ENCODE data around the gene PRRC2A. TPM values are rescaled to one million over a fixed set of nuclear protein-coding genes. Genes with fewer than 3 reads are reported as not detected.

Gene PRRC2A
- total RNA-seq, 1 experiment from 2014 or later, result 318 TPM

GRCh38 chr6:31645325-31645724 lies 24.8 kb downstream of the PRRC2A start:
- Histone ChIP-seq H3K4me1 (ENCODE audit: control insufficient read depth, insufficient read depth, low read length) (no peaks in the 10 kb centered on the region), H3K27me3 (ENCODE audit: control insufficient read depth, insufficient read depth, low read length) (no peaks in the 10 kb centered on the region), H3K9me3 (ENCODE audit: control insufficient read depth, insufficient read depth, low read depth, low read length) (no peaks in the 10 kb centered on the region), H3K27ac (ENCODE audit: low read length) (no peak overlapping the region), H3K4me3 (ENCODE audit: low read depth in 2 of 2, low read length in 2 of 2) (no peak overlapping the region), H3K36me3 (ENCODE audit: control insufficient read depth, insufficient read depth, low read length) (peaks cover 33% of the 10 kb centered on the region)
- ATAC-seq (no peak), DNase-seq (ENCODE audit: low read depth, low spot score) (no peak)
- ChIA-PET POLR2A (no interaction called here), CTCF (no interaction called here)
- intact Hi-C loops (cut with micrococcal nuclease; ENCODE audit: unreplicated experiment), result no loop called here
- TF ChIP-seq SIN3A (IDR thresholded peaks at IDR 0.05; ENCODE audit: borderline replicate concordance, insufficient read depth, low read depth, low read length) (no peak), POLR2AphosphoS5 (IDR thresholded peaks at IDR 0.05; ENCODE audit: low read depth, low read length) (no peak)
- BruUV-seq (replicated peaks), result no TSS peak
- in situ Hi-C loops (cut with HindIII; ENCODE audit: low pct_unique_long_range_greater_than_20kb, low sequenced_read_pairs), result no loop called here

DNA sequence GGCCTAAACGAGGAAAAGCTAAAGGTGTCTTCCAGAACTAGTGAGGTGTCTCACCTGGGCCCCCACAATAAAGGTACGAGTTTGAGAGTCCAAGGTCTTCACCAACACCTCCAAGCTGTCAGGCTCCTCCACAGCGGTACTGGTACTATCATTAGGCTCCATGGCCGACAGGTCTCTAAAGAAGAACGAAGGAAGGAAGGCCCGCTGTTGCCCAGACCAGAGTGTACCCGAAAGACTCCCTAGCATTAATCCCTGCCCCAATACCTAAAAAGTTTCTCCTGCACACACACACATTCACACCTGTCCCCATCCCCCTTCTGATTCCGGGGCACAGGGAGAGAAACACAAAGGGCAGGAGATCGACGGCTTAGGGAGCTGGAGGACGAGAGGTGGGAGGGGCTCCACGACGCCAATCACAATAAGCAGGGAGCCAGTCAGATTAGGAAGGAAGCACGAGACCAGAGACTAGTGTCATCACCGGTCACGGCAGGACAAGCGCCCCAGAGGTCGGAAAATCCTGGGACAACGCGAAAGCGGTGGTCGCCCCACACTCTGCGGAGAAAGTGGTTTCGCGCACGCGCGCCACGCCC lies 31.2 kb downstream of the PRRC2A start:
- Histone ChIP-seq H3K4me1 (ENCODE audit: control insufficient read depth, insufficient read depth, low read length) (peaks cover 13% of the 10 kb centered on the region), H3K27ac (ENCODE audit: low read length) (peak overlapping the region; percentile 99), H3K9me3 (ENCODE audit: control insufficient read depth, insufficient read depth, low read depth, low read length) (no peaks in the 10 kb centered on the region), H3K4me3 (ENCODE audit: low read depth in 2 of 2, low read length in 2 of 2) (peak overlapping the region; percentile 77 to 83), H3K27me3 (ENCODE audit: control insufficient read depth, insufficient read depth, low read length) (no peaks in the 10 kb centered on the region), H3K36me3 (ENCODE audit: control insufficient read depth, insufficient read depth, low read length) (peaks cover 17% of the 10 kb centered on the region)
- in situ Hi-C loops (cut with HindIII; ENCODE audit: low pct_unique_long_range_greater_than_20kb, low sequenced_read_pairs) (no loop called here), intact Hi-C loops (cut with micrococcal nuclease; ENCODE audit: unreplicated experiment) (no loop called here)
- ChIA-PET CTCF (no interaction called here), POLR2A (interaction anchor here (0.6 to 2.1 kb wide), 6 partner anchors 10 to 169 kb away, joined by 3 to 10 read pairs (median 3); partner anchors contain the start of gene C6orf47)
- TF ChIP-seq TCF7L2 (IDR thresholded peaks at IDR 0.05; ENCODE audit: low read depth, low read length), result no peak
- TF ChIP-seq, protein P1, sequence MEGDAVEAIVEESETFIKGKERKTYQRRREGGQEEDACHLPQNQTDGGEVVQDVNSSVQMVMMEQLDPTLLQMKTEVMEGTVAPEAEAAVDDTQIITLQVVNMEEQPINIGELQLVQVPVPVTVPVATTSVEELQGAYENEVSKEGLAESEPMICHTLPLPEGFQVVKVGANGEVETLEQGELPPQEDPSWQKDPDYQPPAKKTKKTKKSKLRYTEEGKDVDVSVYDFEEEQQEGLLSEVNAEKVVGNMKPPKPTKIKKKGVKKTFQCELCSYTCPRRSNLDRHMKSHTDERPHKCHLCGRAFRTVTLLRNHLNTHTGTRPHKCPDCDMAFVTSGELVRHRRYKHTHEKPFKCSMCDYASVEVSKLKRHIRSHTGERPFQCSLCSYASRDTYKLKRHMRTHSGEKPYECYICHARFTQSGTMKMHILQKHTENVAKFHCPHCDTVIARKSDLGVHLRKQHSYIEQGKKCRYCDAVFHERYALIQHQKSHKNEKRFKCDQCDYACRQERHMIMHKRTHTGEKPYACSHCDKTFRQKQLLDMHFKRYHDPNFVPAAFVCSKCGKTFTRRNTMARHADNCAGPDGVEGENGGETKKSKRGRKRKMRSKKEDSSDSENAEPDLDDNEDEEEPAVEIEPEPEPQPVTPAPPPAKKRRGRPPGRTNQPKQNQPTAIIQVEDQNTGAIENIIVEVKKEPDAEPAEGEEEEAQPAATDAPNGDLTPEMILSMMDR (IDR thresholded peaks at IDR 0.05), result no peak
- TF ChIP-seq SIN3A (IDR thresholded peaks at IDR 0.05; ENCODE audit: borderline replicate concordance, insufficient read depth, low read depth, low read length), result no peak
- TF ChIP-seq, protein P2, sequence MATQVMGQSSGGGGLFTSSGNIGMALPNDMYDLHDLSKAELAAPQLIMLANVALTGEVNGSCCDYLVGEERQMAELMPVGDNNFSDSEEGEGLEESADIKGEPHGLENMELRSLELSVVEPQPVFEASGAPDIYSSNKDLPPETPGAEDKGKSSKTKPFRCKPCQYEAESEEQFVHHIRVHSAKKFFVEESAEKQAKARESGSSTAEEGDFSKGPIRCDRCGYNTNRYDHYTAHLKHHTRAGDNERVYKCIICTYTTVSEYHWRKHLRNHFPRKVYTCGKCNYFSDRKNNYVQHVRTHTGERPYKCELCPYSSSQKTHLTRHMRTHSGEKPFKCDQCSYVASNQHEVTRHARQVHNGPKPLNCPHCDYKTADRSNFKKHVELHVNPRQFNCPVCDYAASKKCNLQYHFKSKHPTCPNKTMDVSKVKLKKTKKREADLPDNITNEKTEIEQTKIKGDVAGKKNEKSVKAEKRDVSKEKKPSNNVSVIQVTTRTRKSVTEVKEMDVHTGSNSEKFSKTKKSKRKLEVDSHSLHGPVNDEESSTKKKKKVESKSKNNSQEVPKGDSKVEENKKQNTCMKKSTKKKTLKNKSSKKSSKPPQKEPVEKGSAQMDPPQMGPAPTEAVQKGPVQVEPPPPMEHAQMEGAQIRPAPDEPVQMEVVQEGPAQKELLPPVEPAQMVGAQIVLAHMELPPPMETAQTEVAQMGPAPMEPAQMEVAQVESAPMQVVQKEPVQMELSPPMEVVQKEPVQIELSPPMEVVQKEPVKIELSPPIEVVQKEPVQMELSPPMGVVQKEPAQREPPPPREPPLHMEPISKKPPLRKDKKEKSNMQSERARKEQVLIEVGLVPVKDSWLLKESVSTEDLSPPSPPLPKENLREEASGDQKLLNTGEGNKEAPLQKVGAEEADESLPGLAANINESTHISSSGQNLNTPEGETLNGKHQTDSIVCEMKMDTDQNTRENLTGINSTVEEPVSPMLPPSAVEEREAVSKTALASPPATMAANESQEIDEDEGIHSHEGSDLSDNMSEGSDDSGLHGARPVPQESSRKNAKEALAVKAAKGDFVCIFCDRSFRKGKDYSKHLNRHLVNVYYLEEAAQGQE (IDR thresholded peaks at IDR 0.05; ENCODE audit: insufficient read depth in 1 of 2, low read depth in 2 of 2, low read length in 1 of 2), result no peak
- TF ChIP-seq POLR2AphosphoS5 (IDR thresholded peaks at IDR 0.05; ENCODE audit: low read depth, low read length), result no peak
- no TSS peak for BruUV-seq (replicated peaks)
- ATAC-seq, result peak; percentile 70
- no peak for DNase-seq (ENCODE audit: low read depth, low spot score)

Measured in Panc1 (cell line).